Colonic mucosa (tissue), 4 donors: ENCODE measurements around the gene SLC20A1. TPM values are rescaled to one million over a fixed set of nuclear protein-coding genes. Genes with fewer than 3 reads are reported as not detected.
"Not testable (repeated sequence)": the region's sequence is repeated elsewhere in the genome, so short reads cannot be mapped to it uniquely, and the experiment has no call there.

Experiments used
- DNase-seq: peaks from one replicate; pipeline ENCODE4 v3.0.0-alpha.2; 2020
- H3K27ac ChIP-seq: fragments of 200-600 bp; one replicate; pipeline ENCODE4 v1.8.0; 2021
- H3K27me3 ChIP-seq: fragments of 200-600 bp; one replicate; pipeline ENCODE4 v1.8.0; 2021
- H3K36me3 ChIP-seq: fragments of 200-600 bp; one replicate; pipeline ENCODE4 v1.8.0; 2021
- H3K4me1 ChIP-seq: fragments of 200-600 bp; one replicate; pipeline ENCODE4 v1.8.0; 2021; ENCODE audit warnings: mild to moderate bottlenecking
- H3K4me3 ChIP-seq: fragments of 200-600 bp; one replicate; pipeline ENCODE4 v1.8.0; 2021
- H3K9ac ChIP-seq, 2 donors: one replicate each; pipeline ENCODE4 v1.7.0; 2013; ENCODE audit warnings: control low read depth in 2 of 2, low read depth in 2 of 2, low read length in 2 of 2
- H3K9me3 ChIP-seq: fragments of 200-600 bp; one replicate; pipeline ENCODE4 v1.8.0; 2021
- intact Hi-C: fragments of 100-400 bp; cut with DNase I; formaldehyde crosslinking; loops from one replicate; pipeline ENCODE4 v1.14.1; 2022
- total RNA-seq, 2 donors: library from RNA; stranded (reverse); fragmentation: NEBNext Ultra II Directional in 1 of 2; extraction: Animal tissue kit (Norgen Biotek cat#: 25700) in 1 of 2; gene quantifications; one replicate each; pipeline ENCODE4 v1.2.1, GENCODE V29; 2021
- TF ChIP-seq, protein P1 (sequence below): fragments of 200-600 bp; IDR thresholded peaks from one replicate; pipeline ENCODE4 v1.8.0; 2022; ENCODE audit warnings: antibody characterized with exemption, mild to moderate bottlenecking
- donor health status: healthy.
- donor health status: DM: no; HTN: no; CAD: no.
- donor health status: DM: no; HTN: no; CAD: no.

Gene SLC20A1
- total RNA-seq, 2 donors from 2014 or later: 50.9 to 119 TPM

DNA sequence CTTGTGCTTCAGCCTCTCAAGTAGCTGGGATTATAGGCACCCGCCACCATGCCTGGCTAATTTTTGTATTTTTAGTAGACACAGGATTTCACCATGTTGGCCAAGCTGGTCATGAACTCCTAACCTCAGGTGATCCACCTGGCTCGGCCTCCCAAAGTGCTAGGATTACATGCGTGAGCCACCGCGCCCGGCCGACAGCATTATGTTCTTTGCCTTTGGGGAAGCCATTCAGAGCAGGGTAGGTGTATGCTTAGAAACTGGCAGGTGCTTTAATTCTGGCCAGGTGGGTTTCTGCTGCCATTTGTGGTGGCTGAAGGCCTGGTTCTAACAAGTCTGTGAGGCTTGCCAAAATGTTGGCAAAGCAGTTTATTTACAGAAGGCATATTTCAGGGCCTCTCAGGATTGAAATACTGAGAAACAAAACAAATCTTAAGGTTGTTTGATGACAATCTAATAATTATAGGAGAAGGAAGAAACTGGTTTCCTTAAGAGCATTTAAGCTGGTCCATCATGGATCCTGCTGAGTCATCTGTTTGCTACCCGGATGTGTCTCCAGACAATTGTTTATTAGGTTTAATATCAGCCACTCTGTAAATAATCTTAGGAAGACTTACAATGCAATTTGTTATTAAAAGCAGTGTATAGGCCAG lies 16.0 kb downstream of the SLC20A1 start:
- peaks cover 20% of the 10 kb centered on the region for H3K36me3 ChIP-seq
- TF ChIP-seq, protein P1, sequence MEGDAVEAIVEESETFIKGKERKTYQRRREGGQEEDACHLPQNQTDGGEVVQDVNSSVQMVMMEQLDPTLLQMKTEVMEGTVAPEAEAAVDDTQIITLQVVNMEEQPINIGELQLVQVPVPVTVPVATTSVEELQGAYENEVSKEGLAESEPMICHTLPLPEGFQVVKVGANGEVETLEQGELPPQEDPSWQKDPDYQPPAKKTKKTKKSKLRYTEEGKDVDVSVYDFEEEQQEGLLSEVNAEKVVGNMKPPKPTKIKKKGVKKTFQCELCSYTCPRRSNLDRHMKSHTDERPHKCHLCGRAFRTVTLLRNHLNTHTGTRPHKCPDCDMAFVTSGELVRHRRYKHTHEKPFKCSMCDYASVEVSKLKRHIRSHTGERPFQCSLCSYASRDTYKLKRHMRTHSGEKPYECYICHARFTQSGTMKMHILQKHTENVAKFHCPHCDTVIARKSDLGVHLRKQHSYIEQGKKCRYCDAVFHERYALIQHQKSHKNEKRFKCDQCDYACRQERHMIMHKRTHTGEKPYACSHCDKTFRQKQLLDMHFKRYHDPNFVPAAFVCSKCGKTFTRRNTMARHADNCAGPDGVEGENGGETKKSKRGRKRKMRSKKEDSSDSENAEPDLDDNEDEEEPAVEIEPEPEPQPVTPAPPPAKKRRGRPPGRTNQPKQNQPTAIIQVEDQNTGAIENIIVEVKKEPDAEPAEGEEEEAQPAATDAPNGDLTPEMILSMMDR: no peak
- no peaks in the 10 kb centered on the region for H3K9me3 ChIP-seq
- H3K9ac ChIP-seq: no peak overlapping the region
- intact Hi-C loops: no loop called here
- H3K27me3 ChIP-seq: no peaks in the 10 kb centered on the region
- H3K4me3 ChIP-seq: no peak overlapping the region
- DNase-seq: no peak
- no peak overlapping the region for H3K27ac ChIP-seq
- no peaks in the 10 kb centered on the region for H3K4me1 ChIP-seq

DNA sequence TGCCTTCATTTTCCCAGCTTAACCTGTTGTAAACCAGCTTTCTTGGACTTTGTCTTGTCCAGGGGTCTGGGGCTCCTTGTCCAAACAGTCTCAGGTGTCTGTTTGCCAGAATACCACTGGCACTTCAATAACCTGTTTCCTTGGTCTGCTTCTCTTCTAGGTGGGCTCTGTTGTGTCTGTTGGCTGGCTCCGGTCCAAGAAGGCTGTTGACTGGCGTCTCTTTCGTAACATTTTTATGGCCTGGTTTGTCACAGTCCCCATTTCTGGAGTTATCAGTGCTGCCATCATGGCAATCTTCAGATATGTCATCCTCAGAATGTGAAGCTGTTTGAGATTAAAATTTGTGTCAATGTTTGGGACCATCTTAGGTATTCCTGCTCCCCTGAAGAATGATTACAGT lies 17.0 kb downstream of the SLC20A1 start:
- no peak overlapping the region for H3K9ac ChIP-seq
- H3K9me3 ChIP-seq: no peaks in the 10 kb centered on the region
- TF ChIP-seq, protein P1: no peak
- H3K4me3 ChIP-seq: no peak overlapping the region
- no peaks in the 10 kb centered on the region for H3K4me1 ChIP-seq
- H3K27ac ChIP-seq: no peak overlapping the region
- DNase-seq: no peak
- no peaks in the 10 kb centered on the region for H3K27me3 ChIP-seq
- peaks cover 17% of the 10 kb centered on the region for H3K36me3 ChIP-seq
- intact Hi-C loops: no loop called here

DNA sequence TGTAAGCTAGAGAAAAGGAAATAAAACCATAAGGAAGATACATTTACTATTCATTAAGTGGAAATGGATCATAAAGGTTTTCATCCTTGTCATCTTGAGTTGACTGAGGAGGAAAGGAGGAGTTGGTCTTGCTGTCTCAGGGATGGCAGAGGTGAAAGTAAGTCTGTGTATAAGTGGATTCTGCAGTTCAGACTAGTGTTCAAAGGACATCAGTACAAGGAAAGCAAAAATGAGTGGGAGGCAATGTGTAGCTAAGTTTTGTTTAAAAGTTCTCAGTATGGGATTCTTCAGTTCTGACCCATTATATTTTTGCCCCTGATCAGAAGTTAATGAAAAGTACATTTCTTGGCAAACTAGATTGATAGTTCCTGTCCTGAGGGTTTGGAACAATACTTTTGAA lies 18.9 kb downstream of the SLC20A1 start:
- Histone ChIP-seq H3K4me1 (no peaks in the 10 kb centered on the region), H3K27ac (no peak overlapping the region), H3K27me3 (no peaks in the 10 kb centered on the region), H3K9me3 (no peaks in the 10 kb centered on the region), H3K4me3 (no peak overlapping the region), H3K36me3 (peaks cover 5% of the 10 kb centered on the region), H3K9ac (no peak overlapping the region)
- intact Hi-C loops: no loop called here
- DNase-seq: no peak
- TF ChIP-seq, protein P1: no peak

DNA sequence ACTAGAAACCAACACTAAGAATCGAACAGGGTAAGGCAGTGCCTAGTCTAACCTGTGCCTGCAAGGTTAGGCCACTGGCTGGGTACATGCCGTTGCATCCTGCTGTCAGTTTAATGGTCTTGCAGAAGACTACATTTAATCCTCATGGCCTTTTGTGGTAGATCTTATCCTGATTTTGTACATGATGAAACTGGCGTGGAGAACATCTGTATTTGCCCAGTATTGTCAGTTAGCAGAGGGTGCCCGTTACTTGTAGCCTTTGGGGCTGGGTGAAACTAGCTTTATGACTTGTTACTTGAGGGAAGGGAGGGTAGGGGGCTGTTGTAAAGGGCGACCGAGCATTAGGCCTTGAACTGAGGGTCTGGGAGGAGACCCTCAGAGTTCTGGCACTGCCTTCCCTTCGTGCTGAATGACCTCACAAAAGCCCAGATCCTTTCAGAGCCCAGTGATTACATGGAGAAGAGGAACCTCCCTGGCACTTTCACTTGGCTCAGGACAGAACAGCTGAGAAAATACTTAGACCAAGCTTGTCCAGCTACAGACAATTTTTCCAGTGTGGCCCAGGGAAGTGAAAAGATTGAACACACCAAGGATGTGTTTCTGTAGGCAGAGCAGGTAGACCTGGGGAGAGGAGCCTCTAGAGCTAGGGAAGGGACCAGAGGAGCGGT lies 19.5 kb downstream of the SLC20A1 start:
- intact Hi-C loops: no loop called here
- no peak overlapping the region for H3K9ac ChIP-seq
- no peak overlapping the region for H3K27ac ChIP-seq
- no peaks in the 10 kb centered on the region for H3K27me3 ChIP-seq
- H3K4me1 ChIP-seq: no peaks in the 10 kb centered on the region
- no peaks in the 10 kb centered on the region for H3K36me3 ChIP-seq
- no peak for DNase-seq
- H3K4me3 ChIP-seq: no peak overlapping the region
- TF ChIP-seq, protein P1: no peak
- H3K9me3 ChIP-seq: no peaks in the 10 kb centered on the region

DNA sequence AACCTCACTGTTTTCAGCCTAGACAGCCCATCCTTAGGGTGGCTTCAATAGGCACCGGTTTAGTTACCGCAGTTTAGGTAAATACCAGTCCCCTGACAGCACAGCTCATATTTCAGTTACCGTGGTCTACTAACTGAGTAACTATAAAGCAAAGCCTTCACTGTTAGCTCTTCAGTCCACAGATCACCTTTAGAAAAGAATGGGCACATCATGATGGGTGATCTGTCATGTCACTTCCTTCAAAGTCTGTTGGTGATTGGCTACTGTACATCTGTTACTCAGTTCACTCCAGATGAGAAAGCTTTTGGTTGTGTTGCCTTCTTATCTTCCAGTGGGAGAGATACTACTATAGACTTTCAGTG lies 21.0 kb downstream of the SLC20A1 start:
- DNase-seq: no peak
- Histone ChIP-seq H3K4me3 (no peak overlapping the region), H3K36me3 (no peaks in the 10 kb centered on the region), H3K27me3 (no peaks in the 10 kb centered on the region), H3K27ac (no peak overlapping the region), H3K9ac (no peak overlapping the region), H3K4me1 (no peaks in the 10 kb centered on the region), H3K9me3 (no peaks in the 10 kb centered on the region)
- intact Hi-C loops: no loop called here
- TF ChIP-seq, protein P1: no peak

DNA sequence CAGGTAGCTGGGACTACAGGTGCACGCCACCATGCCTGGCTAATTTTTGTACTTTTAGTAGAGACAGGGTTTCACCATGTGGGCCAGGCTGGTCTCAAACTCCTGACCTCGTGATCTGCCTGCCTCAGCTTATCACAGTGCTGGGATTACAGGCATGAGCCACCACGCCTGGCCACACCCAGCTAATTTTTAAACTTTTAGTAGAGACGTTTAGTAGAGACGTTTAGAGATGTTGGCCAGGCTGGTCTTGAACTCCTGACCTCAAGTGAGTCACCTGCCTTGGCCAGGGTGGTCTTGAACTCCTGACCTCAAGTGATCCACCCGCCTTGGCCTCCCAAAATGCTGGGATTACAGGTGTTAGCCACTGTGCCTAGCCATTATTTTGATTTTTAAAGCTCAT lies 21.8 kb downstream of the SLC20A1 start:
- DNase-seq, H3K27ac ChIP-seq, H3K27me3 ChIP-seq, H3K4me3 ChIP-seq, intact Hi-C loops, H3K9me3 ChIP-seq, H3K9ac ChIP-seq, H3K36me3 ChIP-seq, H3K4me1 ChIP-seq: not testable (repeated sequence)
